Bronchial epithelial cell (primary cell): ENCODE data around the gene CNKSR3. TPM values are rescaled to one million over a fixed set of nuclear protein-coding genes. Genes with fewer than 3 reads are reported as not detected.

Source experiments
- DNase-seq: peaks from one replicate; pipeline ENCODE4 v3.0.0-alpha.2; 2010; ENCODE audit warnings: low read depth
- FAIRE-seq: peaks from 2 replicates; lab custom pipeline; 2011; peaks lifted over from hg19 to GRCh38; lab: Jason Lieb, UNC
- H3K27me3 ChIP-seq: 2 replicates; pipeline ENCODE4 v1.5.1; 2011; ENCODE audit warnings: low read length; ENCODE audit not compliant: control insufficient read depth, insufficient read depth
- H3K36me3 ChIP-seq: 2 replicates; pipeline ENCODE4 v1.5.1; 2011; ENCODE audit warnings: low read length; ENCODE audit not compliant: control insufficient read depth, insufficient read depth
- H3K4me3 ChIP-seq: 2 replicates; pipeline ENCODE4 v1.5.1; 2011; ENCODE audit warnings: mild to moderate bottlenecking, low read depth, low read length, control low read depth
- CTCF ChIP-seq: IDR thresholded peaks from 2 replicates; pipeline ENCODE4 v1.5.1; 2011; ENCODE audit warnings: mild to moderate bottlenecking, moderate library complexity, low read length, control low read depth, inconsistent platforms; ENCODE audit not compliant: insufficient read depth, severe bottlenecking
- total RNA-seq: library from RNA; depleted of rRNA; stranded (reverse); fragments of >200 nt; gene quantifications from 2 replicates; pipeline ENCODE4 v1.2.1, GENCODE V29; 2014

CNKSR3 gene
- total RNA-seq, 1 donor from 2014 or later, result 2.6 TPM

DNA sequence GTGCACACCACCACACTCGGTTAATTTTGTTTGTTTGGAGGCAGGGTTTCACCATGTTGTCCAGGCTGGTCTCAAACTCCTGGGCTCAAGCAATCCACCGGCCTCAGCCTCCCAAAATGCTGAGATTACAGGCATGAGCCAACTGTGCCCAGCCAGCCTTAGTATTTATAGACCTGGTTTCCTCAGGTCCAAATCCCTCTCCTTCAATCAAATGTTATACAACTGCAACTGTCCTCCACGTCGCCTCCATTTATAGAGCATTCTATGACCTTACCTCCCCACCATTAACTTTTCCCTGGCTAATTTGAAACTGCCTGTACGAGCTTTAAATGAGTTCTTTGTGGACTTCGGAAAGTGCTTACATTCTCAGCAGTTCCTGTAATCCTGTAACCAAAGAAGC, 114.6 kb downstream of the CNKSR3 start:
- Histone ChIP-seq H3K27me3 (no peaks in the 10 kb centered on the region), H3K4me3 (no peak overlapping the region), H3K36me3 (no peaks in the 10 kb centered on the region)
- FAIRE-seq (no peak), DNase-seq (no peak)
- no peak for TF ChIP-seq CTCF

DNA sequence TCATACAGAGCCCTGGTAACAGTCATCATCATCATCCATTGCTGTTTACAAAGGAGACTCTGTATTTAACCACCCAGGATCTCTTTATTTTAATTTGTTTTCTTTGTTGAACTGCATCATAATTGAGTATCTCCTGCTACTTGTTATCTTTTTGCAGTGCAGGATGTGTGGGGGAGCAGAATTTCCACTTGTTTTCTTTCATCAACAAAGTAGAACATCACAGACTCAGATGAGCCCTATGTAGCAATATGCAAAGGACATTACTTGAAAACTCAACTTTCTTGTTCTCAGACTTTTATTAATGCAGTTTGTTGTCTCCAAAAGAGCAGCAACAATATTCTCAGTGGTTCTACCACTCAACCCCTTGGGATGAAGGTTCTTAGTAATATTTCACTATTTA, 115.2 kb downstream of the CNKSR3 start:
- Histone ChIP-seq H3K36me3 (no peaks in the 10 kb centered on the region), H3K4me3 (no peak overlapping the region), H3K27me3 (no peaks in the 10 kb centered on the region)
- no peak for FAIRE-seq
- no peak for TF ChIP-seq CTCF
- no peak for DNase-seq

DNA sequence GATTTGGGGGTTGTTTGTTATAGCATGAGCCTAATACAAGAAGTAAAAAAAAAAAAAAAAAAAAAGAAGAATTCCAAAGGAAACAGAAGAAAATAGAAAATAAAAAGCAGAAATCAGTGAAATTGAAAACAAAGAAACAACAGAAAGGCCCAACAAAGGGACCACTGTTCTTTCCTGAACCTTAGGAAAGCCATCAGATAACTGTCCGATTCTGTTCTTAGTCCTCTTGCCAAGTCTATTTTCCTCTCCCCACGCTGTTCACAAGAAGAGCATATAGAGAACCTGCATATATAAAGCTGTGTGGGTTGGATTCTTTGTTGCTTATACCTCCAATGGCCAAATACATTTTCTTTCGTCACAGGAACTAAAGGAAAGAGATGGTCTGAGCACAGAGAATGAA, 115.9 kb downstream of the CNKSR3 start:
- no peaks in the 10 kb centered on the region for H3K36me3 ChIP-seq
- no peak for FAIRE-seq
- TF ChIP-seq CTCF, result no peak
- no peaks in the 10 kb centered on the region for H3K27me3 ChIP-seq
- H3K4me3 ChIP-seq, result no peak overlapping the region
- no peak for DNase-seq

DNA sequence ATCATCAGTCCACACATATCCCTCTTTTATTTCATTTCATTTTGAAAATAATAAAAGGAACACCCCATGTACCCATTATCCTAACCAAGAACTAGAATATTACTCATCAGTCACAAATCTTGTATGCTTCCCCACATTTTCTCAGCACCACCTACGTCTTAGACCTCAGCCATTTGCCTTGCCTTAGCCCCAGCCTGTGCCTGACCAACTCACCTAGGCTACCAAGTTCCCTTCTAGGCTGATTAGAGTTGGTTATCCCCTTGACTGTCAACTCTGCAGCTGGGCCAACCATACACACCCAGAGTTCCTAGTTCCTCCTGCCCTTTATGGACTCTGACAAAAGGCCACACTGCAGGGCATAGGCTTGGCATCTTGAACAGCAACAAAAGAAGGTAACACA, 120.5 kb downstream of the CNKSR3 start:
- FAIRE-seq (no peak), DNase-seq (no peak)
- Histone ChIP-seq H3K27me3 (no peaks in the 10 kb centered on the region), H3K36me3 (no peaks in the 10 kb centered on the region), H3K4me3 (no peak overlapping the region)
- no peak for TF ChIP-seq CTCF

DNA sequence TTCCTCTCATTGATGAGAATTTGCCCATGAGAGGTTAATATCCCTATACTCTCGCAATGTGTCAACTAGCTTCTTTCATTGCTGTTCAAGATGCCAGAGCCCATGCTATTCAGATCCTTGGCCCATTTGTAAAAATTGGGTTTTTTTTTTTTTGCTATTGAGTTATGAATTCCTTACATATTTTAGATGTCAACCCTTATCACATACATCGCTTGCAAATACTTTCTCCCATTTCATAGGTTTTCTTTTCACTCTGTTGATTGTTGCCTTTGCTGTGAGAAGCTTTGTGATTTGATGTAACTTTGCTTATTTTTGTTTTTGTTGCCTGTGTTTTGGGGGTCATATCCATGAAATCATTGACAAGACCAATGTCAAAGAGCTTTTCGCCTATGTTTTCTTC, 121.7 kb downstream of the CNKSR3 start:
- Histone ChIP-seq H3K36me3 (no peaks in the 10 kb centered on the region), H3K27me3 (no peaks in the 10 kb centered on the region), H3K4me3 (no peak overlapping the region)
- FAIRE-seq (no peak), DNase-seq (no peak)
- no peak for TF ChIP-seq CTCF
